ENCODE results near the gene C10orf95. TPM values are rescaled to one million over a fixed set of nuclear protein-coding genes. Genes with fewer than 3 reads are reported as not detected.

The C10orf95 gene
- total RNA-seq, 8 experiments from 2014 or later: 0.38 to 2.3 (median 0.87) TPM; not detected in 1

DNA sequence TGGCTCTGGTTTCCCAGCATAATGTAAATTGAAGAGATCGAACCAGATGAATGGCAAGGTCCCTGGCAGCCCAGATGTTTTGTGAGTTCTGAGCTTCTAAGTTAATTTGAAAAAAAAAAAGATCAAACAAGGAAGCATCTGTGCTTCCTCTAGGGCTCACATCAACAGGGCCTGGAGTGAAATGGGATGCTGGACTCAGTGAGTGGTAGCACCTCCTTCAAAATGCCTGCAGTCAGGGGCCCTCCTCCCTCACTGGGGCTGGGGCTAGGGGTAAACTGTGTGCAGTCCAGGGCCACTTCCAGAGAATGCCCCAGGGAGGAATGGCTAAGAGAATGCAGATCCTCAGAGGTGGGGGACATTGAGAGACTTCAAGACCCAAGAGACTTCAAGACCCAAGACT, 13.0 kb downstream of the C10orf95 start:
- Histone ChIP-seq H3K4me3 (no peak overlapping the region), H3K27ac (no peak overlapping the region), H3K4me1 (replicated peaks in 1 of 2) (peaks cover 2 to 12% of the 10 kb centered on the region in 2 donors)
- in situ Hi-C loops (cut with MboI; ENCODE audit: low pct_unique_long_range_greater_than_20kb in 2 of 9, low sequenced_read_pairs in 9 of 9, unreplicated experiment in 9 of 9): no loop called here
- ATAC-seq (replicated peaks in 6 of 8): no peak
- WGBS, 10 experiments: 38 to 86% (median 80%) methylated on average over 1 of the region's 1 CpG; no CpG with 5 or more reads in 7 of the 10 experiments

DNA sequence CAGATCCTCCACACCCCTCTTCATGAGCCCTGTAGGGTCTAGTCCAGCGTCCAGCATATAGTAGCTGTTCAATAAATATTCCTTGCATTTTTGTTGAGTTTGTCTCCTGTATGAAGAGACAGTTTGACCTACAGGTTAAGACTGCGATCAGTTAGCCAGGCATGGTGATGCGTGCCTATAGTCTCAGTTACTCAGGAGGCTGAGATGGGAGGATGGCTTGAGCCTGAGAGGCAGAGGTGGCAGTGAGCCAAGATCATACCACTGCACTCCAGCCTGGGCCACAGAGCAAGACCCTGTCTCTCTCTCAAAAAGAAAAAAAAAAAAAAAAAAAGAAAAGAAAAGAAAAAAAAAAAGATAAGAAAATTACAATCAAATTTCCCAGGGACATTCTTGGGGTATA, 13.8 kb downstream of the C10orf95 start:
- 79 to 100% (median 88%) methylated on average over 1 to 3 of the region's 3 CpGs; no CpG with 5 or more reads in 4 of the 10 experiments for WGBS, 10 experiments
- in situ Hi-C loops (cut with MboI; ENCODE audit: low pct_unique_long_range_greater_than_20kb in 2 of 9, low sequenced_read_pairs in 9 of 9, unreplicated experiment in 9 of 9): no loop called here
- no peak for ATAC-seq (replicated peaks in 6 of 8)
- peaks cover 2 to 15% of the 10 kb centered on the region in 2 donors for H3K4me1 ChIP-seq (replicated peaks in 1 of 2)
- no peak overlapping the region for H3K4me3 ChIP-seq
- no peak overlapping the region for H3K27ac ChIP-seq

DNA sequence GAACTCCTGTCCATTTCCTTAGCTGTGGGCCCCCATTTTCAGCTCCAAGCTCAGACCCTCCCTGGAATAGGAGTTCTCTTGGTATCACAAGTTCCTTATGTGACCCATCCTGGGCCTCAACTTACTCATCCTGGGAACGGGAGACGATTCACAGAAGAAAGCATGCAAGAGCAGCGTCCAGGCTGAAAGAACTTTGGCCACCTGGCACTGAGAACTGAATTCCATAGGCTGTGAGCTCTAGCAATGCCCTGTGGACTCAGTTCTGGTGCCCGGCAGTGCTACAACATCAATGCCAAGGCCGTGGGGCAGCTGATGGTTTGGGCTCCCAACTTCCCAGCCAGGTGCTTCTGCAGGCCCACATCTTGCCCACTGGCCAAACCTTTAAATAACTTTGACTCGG, 15.0 kb downstream of the C10orf95 start:
- 0 to 94% (median 83%) methylated on average over 2 to 5 of the region's 6 CpGs; no CpG with 5 or more reads in 6 of the 10 experiments for WGBS, 10 experiments
- H3K4me3 ChIP-seq: no peak overlapping the region
- in situ Hi-C loops (cut with MboI; ENCODE audit: low pct_unique_long_range_greater_than_20kb in 2 of 9, low sequenced_read_pairs in 9 of 9, unreplicated experiment in 9 of 9): no loop called here
- ATAC-seq (replicated peaks in 6 of 8): no peak
- H3K4me1 ChIP-seq (replicated peaks in 1 of 2): peaks cover 6 to 19% of the 10 kb centered on the region in 2 donors
- H3K27ac ChIP-seq: no peak overlapping the region

DNA sequence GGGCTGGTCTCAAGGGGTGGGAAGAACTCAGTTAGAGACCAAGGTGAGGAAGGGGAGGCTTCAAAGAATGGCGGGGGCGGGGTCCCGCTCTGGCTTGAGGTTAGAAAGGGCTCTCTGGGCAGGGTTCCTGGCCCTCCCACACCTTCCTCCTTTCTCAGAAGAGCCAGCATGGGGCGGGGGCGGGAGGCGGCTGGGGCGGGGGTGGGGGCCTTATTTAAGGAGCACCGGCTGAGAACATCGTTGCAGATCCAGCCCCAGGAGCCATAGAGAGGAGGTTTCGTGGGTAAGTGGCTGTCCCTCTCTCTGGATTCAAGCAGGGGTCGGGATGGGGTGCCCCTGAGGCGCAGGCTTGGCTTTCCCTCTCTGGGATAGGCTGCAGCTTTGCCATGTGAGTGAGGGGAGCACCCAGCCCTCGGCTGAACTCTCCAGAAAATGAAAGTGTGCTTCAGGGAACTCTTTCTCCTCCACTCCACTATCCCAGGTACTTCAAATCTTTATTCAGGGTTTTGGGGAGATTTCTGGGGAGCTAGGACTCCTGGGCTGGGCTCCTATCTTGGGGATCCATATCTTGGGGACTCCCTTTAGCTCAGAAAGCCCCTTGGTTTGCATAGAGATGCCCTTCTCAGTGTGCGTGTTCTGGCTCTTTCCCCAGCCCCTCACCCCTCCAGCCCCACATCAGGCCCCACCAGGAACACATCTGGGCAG, 15.7 kb downstream of the C10orf95 start:
- in situ Hi-C loops (cut with MboI; ENCODE audit: low pct_unique_long_range_greater_than_20kb in 2 of 9, low sequenced_read_pairs in 9 of 9, unreplicated experiment in 9 of 9): no loop called here
- peaks cover 8 to 21% of the 10 kb centered on the region in 2 donors for H3K4me1 ChIP-seq (replicated peaks in 1 of 2)
- WGBS, 10 experiments: 10% methylated on average over 3 of the region's 14 CpGs; no CpG with 5 or more reads in 9 of the 10 experiments
- no peak for ATAC-seq (replicated peaks in 6 of 8)
- no peak overlapping the region for H3K27ac ChIP-seq
- H3K4me3 ChIP-seq: no peak overlapping the region

DNA sequence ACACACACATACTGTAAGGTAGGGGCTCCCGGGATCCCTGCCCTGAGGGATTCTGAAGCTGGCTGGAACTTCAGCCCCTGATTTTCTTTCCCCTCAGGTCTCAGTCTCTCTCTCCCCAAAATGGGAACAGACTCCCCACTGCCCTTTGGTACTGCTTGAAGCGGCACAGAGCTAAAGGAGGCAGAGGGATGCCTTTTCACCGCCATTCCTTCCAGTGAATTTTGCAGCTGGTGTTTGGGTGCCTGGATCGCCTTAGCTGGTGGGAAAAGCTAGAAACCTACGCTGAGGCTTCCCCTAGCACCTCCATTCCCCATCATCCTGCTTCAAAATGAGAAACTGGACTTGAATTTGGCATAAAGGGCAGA, 16.2 kb downstream of the C10orf95 start:
- no peak for ATAC-seq (replicated peaks in 6 of 8)

DNA sequence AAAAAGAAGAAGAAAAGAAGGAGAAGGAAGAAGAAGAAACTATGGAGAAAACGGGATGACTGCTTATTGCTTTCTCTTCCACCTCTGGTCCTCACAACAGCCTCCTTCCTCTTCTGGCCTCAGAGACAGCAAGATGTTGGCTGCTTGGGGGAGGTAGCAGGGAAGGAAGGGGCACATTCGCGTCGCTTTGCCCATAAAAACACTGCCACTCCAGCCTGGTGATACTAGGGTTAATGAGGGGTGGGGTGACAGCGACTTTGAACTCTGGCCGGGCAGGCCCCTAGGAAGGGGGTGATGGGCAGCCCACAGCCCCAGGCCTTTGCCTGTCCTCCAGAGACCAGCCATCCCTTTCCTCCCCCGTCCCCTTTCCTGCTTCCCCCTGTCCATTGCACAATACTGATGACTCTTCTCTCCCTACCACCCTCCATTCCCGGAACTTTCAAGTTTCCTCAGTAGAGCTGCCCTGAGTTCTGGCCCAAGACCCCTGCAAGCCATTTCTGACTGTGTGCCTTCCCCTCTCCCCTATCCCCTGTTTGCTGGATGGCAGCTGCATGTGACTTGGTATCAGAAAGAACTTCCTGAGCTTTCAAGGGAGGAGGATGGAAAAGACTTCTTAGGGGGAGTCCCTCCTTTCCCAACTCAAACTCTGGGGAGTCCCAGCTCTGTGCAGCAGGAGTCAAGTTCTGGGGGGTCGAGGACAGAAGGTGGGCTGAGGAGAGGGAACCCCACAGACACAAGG, 16.8 kb downstream of the C10orf95 start:
- in situ Hi-C loops (cut with MboI; ENCODE audit: low pct_unique_long_range_greater_than_20kb in 2 of 9, low sequenced_read_pairs in 9 of 9, unreplicated experiment in 9 of 9): no loop called here
- Histone ChIP-seq H3K4me3 (no peak overlapping the region), H3K4me1 (replicated peaks in 1 of 2) (peaks cover 9 to 21% of the 10 kb centered on the region in 2 donors), H3K27ac (no peak overlapping the region)
- 19 to 60% (median 20%) methylated on average over 1 to 6 of the region's 9 CpGs; no CpG with 5 or more reads in 3 of the 10 experiments for WGBS, 10 experiments
- peak in 1 of 8 experiments; percentile 3 for ATAC-seq (replicated peaks in 6 of 8)

More for the DNA sequence above, 16.2 kb downstream of the C10orf95 start:
- Histone ChIP-seq H3K4me3 (no peak overlapping the region), H3K27ac (no peak overlapping the region), H3K4me1 (replicated peaks in 1 of 2) (peaks cover 8 to 21% of the 10 kb centered on the region in 2 donors)
- 40 to 100% (median 80%) methylated on average over 1 to 4 of the region's 5 CpGs; no CpG with 5 or more reads in 4 of the 10 experiments for WGBS, 10 experiments
- in situ Hi-C loops (cut with MboI; ENCODE audit: low pct_unique_long_range_greater_than_20kb in 2 of 9, low sequenced_read_pairs in 9 of 9, unreplicated experiment in 9 of 9): no loop called here

DNA sequence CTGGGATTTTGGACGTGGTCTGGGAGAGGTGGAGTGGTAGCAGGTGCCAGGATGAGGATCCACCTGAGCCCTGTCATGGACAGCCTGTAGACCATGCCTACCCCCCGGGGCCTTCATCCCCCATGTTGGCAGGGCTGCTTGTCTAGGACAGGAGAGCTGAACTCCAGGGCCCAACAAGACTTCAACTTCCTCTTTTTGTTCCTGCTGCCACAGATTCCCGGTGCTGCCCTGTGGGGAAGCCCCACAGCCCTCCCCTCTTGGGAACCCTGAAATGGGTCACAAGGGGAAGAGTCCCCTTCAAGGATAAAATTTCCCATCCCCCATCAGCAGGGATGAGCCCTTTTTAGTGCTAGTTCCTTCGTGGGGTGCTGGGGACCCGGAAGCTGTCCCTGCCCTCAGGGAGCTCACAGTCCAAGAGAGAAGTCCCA, 17.7 kb downstream of the C10orf95 start:
- no peak overlapping the region for H3K27ac ChIP-seq
- no peak for ATAC-seq (replicated peaks in 6 of 8)
- 44 to 88% (median 70%) methylated on average over 1 to 3 of the region's 5 CpGs; no CpG with 5 or more reads in 6 of the 10 experiments for WGBS, 10 experiments
- H3K4me1 ChIP-seq (replicated peaks in 1 of 2): peaks cover 11 to 21% of the 10 kb centered on the region in 2 donors
- in situ Hi-C loops (cut with MboI; ENCODE audit: low pct_unique_long_range_greater_than_20kb in 2 of 9, low sequenced_read_pairs in 9 of 9, unreplicated experiment in 9 of 9): no loop called here
- no peak overlapping the region for H3K4me3 ChIP-seq

DNA sequence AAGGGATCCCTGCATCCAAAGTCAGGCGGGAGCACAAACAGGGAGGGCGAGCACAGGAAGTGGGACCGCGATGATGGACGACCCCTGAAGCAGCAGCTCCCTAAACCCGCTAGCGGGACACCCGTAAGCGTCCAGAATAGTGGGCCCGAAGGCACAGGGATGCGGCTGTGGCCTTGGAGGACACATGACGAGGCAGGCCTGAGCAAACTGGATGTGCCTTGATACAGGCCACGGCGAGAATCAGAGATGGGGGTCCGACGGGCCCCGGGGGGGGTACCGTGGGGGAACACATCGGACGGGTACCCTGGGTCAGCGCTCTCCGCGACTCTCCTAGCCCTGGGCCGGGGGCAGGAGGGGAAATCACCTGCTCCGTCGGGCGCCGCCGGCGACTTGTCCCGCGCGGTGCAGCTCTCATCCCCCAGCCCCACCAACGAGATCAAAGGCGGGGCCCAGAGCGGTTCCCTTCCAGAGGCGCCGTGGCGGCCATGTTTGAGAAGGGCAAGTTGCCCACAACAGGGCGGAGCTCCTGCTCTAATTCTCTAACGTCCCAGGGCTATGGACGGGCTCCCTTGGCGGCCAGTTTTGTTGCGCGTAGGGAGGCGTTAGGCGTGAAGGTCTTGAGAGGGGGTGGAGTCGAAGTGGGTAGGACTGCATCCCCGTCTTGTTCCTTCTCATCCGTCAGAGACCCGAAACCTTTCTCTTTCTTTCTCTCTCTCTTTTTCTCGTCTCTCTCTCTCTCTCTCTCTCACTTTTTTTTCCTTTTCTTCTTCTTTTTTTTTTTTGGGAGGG, 19.0 kb downstream of the C10orf95 start, which contains the start of gene CUEDC2:
Gene CUEDC2, minus strand, starts transcription at position 413 of the 789 bp plus-strand sequence. CDS start 7,386 bp downstream, outside the sequence.
- 0 to 11% (median 4%) methylated on average over 2 to 15 of the region's 52 CpGs; no CpG with 5 or more reads in 2 of the 10 experiments for whole genome bisulfite sequencing, 10 experiments
- Histone ChIP-seq H3K27ac (peak within 1 kb of the TSS; percentile 80 to 84), H3K4me3 (peak within 1 kb of the TSS; percentile 59 to 85 (median 73)), H3K4me1 (replicated peaks in 1 of 2) (peaks cover 11 to 21% of the 10 kb centered on the region in 2 donors)
- ATAC-seq (replicated peaks in 6 of 8): peak; percentile 92 to 97 (median 95)
- in situ Hi-C loops (cut with MboI; ENCODE audit: low pct_unique_long_range_greater_than_20kb in 2 of 9, low sequenced_read_pairs in 9 of 9, unreplicated experiment in 9 of 9): no loop called here

DNA sequence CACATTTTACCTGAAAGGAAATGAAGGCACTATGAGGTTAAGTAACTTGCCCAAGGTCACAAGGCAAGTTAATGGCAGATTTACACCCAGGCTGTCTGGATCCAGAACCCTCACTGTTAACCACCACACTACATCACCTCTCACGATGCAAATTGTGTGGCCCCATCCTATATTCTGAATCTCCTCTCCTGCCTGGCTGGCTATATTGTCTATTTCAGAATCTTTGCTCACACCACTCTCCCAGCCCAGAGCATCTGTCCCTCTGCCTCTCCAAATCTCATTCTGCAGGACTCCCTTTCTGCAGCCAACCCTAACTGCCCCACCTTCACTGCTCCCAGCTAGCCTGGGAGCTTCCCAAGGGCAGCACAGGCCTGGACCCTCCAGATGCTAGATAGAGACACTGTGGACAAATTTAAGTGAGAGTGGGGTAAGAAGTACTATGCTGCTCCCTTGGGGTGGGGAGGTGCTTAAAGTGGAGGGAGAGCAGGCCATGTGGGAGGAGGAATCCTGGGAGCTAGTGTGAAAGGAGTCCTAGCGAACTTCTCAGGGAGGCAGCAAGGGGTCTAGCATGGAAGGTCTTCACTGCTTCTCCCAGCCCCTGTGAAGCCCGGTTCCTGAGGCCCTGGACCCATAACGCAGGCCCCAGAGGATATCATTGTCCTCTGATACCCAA, 19.8 kb downstream of the C10orf95 start:
- WGBS, 10 experiments: 10 to 100% (median 21%) methylated on average over 1 to 3 of the region's 4 CpGs; no CpG with 5 or more reads in 6 of the 10 experiments
- peaks cover 11 to 21% of the 10 kb centered on the region in 2 donors for H3K4me1 ChIP-seq (replicated peaks in 1 of 2)
- peak overlapping the region; percentile 80 to 84 for H3K27ac ChIP-seq
- in situ Hi-C loops (cut with MboI; ENCODE audit: low pct_unique_long_range_greater_than_20kb in 2 of 9, low sequenced_read_pairs in 9 of 9, unreplicated experiment in 9 of 9): no loop called here
- ATAC-seq (replicated peaks in 6 of 8): peak in 6 of 8 experiments; percentile 6 to 21 (median 14)
- H3K4me3 ChIP-seq: peak overlapping the region; percentile 59 to 85 (median 73)

DNA sequence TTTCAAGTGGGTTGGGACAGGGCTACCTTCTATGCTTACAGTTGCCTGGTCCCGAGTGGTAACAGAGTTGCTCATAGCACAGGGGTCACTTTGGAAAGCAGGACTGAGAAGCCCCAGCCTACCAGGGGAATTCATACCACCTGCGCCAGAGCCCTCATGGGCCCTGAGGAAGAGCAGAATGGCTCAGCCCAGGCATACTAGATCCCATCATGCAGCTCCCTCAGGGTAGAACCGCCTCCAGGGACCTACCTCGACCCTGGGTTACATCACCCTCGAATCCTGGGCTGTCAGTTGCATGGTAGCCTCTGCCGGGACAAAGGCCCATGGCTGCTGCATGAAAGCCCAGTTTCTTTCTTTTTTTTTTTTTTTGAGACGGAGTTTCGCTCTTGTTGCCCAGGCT, 21.9 kb downstream of the C10orf95 start:
- ATAC-seq (replicated peaks in 6 of 8): no peak
- H3K27ac ChIP-seq: no peak overlapping the region
- H3K4me1 ChIP-seq (replicated peaks in 1 of 2): peaks cover 11 to 14% of the 10 kb centered on the region in 2 donors
- 50 to 100% (median 80%) methylated on average over 1 to 3 of the region's 8 CpGs; no CpG with 5 or more reads in 5 of the 10 experiments for WGBS, 10 experiments
- no peak overlapping the region for H3K4me3 ChIP-seq
- in situ Hi-C loops (cut with MboI; ENCODE audit: low pct_unique_long_range_greater_than_20kb in 2 of 9, low sequenced_read_pairs in 9 of 9, unreplicated experiment in 9 of 9): no loop called here

DNA sequence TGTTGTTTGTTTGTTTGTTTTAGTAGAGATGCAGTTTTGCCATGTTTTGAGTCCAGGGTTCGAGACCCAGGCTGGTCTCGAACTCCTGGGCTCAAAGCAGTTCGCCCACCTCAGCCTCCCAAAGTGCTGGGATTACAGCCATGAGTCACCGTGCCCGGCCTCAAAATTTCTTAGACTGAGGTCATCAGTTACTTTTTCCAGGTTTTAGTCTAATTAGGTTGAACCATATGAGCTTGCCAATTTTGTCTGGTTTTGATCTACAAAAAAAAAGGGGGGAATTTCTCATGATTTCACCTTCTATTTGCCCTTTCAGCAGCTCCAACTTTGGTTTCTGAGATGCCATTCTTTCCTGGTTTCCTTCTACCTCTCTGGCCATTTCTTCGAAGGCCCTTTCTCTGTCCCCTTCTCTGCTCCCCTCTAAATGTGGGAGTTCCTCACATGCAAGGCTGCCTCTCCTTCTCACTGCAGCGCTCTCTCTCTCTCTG, 24.5 kb downstream of the C10orf95 start:
- H3K27ac ChIP-seq: no peak overlapping the region
- H3K4me3 ChIP-seq: no peak overlapping the region
- in situ Hi-C loops (cut with MboI; ENCODE audit: low pct_unique_long_range_greater_than_20kb in 2 of 9, low sequenced_read_pairs in 9 of 9, unreplicated experiment in 9 of 9): no loop called here
- H3K4me1 ChIP-seq (replicated peaks in 1 of 2): peaks cover 18 to 19% of the 10 kb centered on the region in 2 donors
- 50 to 96% (median 89%) methylated on average over 2 to 7 of the region's 7 CpGs; no CpG with 5 or more reads in 1 of the 10 experiments for WGBS, 10 experiments
- no peak for ATAC-seq (replicated peaks in 6 of 8)

DNA sequence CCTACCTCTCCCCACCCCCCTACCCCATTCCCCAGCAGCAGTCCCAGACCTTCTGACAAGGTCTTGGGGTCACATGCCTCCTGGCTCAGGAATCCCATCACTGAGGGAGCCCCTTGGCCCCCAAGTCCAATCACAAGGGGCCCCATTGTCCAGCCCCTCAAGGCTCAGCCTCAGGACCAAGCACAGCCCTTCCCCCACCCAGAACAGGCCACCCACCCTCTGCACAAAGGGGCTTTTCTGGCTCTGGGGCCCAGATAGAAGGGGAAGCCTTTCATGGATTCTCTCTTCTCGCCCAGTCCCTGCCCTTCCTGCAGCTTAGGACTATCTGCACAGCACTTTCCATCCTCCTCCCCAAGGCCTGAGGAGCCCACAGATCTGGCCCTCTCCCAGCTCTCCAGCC, 25.9 kb downstream of the C10orf95 start:
- ATAC-seq (replicated peaks in 6 of 8): no peak
- H3K27ac ChIP-seq: no peak overlapping the region
- 67% methylated on average over 1 of the region's 1 CpG; no CpG with 5 or more reads in 9 of the 10 experiments for WGBS, 10 experiments
- H3K4me1 ChIP-seq (replicated peaks in 1 of 2): peaks cover 12 to 13% of the 10 kb centered on the region in 2 donors
- no peak overlapping the region for H3K4me3 ChIP-seq
- in situ Hi-C loops (cut with MboI; ENCODE audit: low pct_unique_long_range_greater_than_20kb in 2 of 9, low sequenced_read_pairs in 9 of 9, unreplicated experiment in 9 of 9): no loop called here
